Tibial nerve (tissue), 4 donors: ENCODE measurements around the gene DENR.

Experiments used
- CTCF ChIP-seq, 5 experiments: fragments of 200-600 bp in 3 of 5; fragments of 450-650 bp in 2 of 5; sonication (generic) in 3 of 5; IDR thresholded peaks; one replicate each; pipeline ENCODE4 v1.5.1; 2016 to 2019; ENCODE audit warnings: antibody characterized with exemption in 5 of 5, mild to moderate bottlenecking in 3 of 5, moderate library complexity in 2 of 5
- EP300 ChIP-seq, 2 donors: sonication (generic); formaldehyde crosslinking; IDR thresholded peaks; one replicate each; pipeline ENCODE4 v1.6.1; 2017; ENCODE audit warnings: antibody characterized with exemption in 2 of 2, mild to moderate bottlenecking in 1 of 2
- POLR2A ChIP-seq, 2 donors: fragments of 450-650 bp; IDR thresholded peaks; one replicate each; pipeline ENCODE4 v1.6.1; 2017; ENCODE audit warnings: antibody characterized with exemption in 2 of 2, mild to moderate bottlenecking in 2 of 2, moderate library complexity in 2 of 2

DNA sequence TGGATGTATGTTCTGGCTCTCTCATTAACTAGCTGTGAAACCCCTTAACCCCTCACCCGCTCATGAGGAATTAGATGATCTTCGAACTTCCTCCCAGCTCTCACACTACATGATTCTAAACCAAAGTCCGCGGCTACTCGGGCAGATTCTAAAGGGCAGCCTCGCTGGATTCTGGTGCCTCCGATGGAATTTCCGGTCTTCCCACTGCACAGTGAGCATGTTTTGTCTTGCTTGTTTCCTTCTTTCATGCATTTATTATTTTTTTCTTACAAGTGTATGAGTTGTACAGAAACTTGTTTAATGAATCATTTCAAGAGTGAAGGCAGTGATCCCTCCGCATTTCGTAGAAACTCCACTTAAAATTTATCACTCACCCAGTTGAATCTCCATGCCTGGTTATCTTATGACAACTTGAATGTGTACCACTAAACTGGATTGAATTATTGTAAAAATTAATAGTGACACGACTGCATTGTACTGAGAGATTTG lies 31.5 kb upstream of the DENR start:
- TF ChIP-seq CTCF (IDR thresholded peaks at IDR 0.05), result no peak
- TF ChIP-seq POLR2A (IDR thresholded peaks at IDR 0.05), result no peak
- TF ChIP-seq EP300 (IDR thresholded peaks at IDR 0.05), result no peak
